Stimulated activated CD8-positive, alpha-beta memory T cell treated with anti-CD3 and anti-CD28 coated beads, Interleukin-12 subunit alpha, Interleukin-12 subunit beta, amount 100 ng/mL, for 24 hours (primary cell): ENCODE data around the gene XXYLT1.

Source experiments
- DNase-seq: peaks from one replicate; pipeline ENCODE4 v3.0.0-alpha.2; 2020; ENCODE audit errors: extremely low read depth

Gene XXYLT1

GRCh38 chr3:195131176-195131575 lies 139.8 kb downstream of the XXYLT1 start:
- DNase-seq: no peak

GRCh38 chr3:195129644-195130492 lies 141.1 kb downstream of the XXYLT1 start:
- no peak for DNase-seq

GRCh38 chr3:195129072-195129643 lies 141.8 kb downstream of the XXYLT1 start:
- DNase-seq: no peak

- no peak for DNase-seq
Observed at GRCh38 chr3:195128255-195129071, 142.5 kb downstream of the XXYLT1 start.

- DNase-seq: no peak
Observed at GRCh38 chr3:195126056-195126605, 144.8 kb downstream of the XXYLT1 start.

GRCh38 chr3:195125646-195126045 lies 145.3 kb downstream of the XXYLT1 start:
- no peak for DNase-seq

GRCh38 chr3:195124378-195124992 lies 146.5 kb downstream of the XXYLT1 start:
- no peak for DNase-seq

GRCh38 chr3:195123281-195123691 lies 147.7 kb downstream of the XXYLT1 start:
- DNase-seq: no peak

GRCh38 chr3:195122261-195122660 lies 148.7 kb downstream of the XXYLT1 start:
- no peak for DNase-seq

- no peak for DNase-seq
Observed at GRCh38 chr3:195120267-195120601, 150.7 kb downstream of the XXYLT1 start.

- no peak for DNase-seq
Observed at GRCh38 chr3:195119461-195120266, 151.3 kb downstream of the XXYLT1 start.

- no peak for DNase-seq
Observed at GRCh38 chr3:195118671-195119070, 152.3 kb downstream of the XXYLT1 start.

- no peak for DNase-seq
Observed at GRCh38 chr3:195117978-195118581, 152.9 kb downstream of the XXYLT1 start.

- no peak for DNase-seq
Observed at GRCh38 chr3:195116407-195117185, 154.4 kb downstream of the XXYLT1 start.

GRCh38 chr3:195115600-195116406 lies 155.2 kb downstream of the XXYLT1 start:
- DNase-seq: no peak

GRCh38 chr3:195114786-195115599 lies 156.0 kb downstream of the XXYLT1 start:
- no peak for DNase-seq

- DNase-seq: no peak
Observed at GRCh38 chr3:195113536-195114425, 157.2 kb downstream of the XXYLT1 start.
